Measurements from ENCODE around the gene RASSF8. TPM values are rescaled to one million over a fixed set of nuclear protein-coding genes. Genes with fewer than 3 reads are reported as not detected.

RASSF8 gene
- total and polyA plus RNA-seq, 2 of the 8 experiments (the other 6 are each of a cell fraction or from before 2014, with no cell fraction given) = 6.4 to 46.7 TPM

DNA sequence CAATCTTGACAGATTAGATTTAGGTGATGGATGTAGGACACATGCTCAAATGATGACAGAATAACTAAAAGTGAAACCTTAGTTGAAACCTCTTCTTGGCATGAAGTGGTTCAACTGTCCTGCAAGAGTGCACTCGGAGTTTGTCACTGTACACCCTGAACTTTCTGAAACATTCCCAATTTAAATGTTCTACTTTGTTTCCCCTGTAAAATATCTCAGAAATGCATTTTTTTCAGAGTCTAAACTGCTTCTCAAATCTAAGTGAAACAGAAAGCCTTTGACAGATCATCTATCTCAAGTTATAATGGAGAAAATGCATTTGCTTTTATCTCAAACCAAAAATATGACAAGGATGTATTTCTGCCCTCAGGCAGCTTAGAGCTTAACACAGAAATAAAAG is 100.3 kb downstream of the RASSF8 start:
- no peak overlapping the region for H3K4me3 ChIP-seq (ENCODE audit: extremely low read depth in 1 of 4, insufficient read depth in 2 of 4, low read depth in 3 of 4, low read length in 4 of 4)
- no peaks in the 10 kb centered on the region; a peak in 1 of 8 replicates for H3K36me3 ChIP-seq (ENCODE audit: control insufficient read depth in 2 of 4, insufficient read depth in 4 of 4, low read length in 3 of 4)
- FAIRE-seq = no peak
- H3K4ac ChIP-seq (replicated peaks; ENCODE audit: insufficient read length, low read depth, low read length) = no peak overlapping the region
- H2BK5ac ChIP-seq (ENCODE audit: low read depth, low read length) = no peak overlapping the region
- H3K9ac ChIP-seq (replicated peaks in 1 of 4; ENCODE audit: extremely low read depth in 1 of 4, low read depth in 3 of 4, low read length in 3 of 4) = no peak overlapping the region
- no peak overlapping the region for H4K91ac ChIP-seq (replicated peaks; ENCODE audit: insufficient read length, low read length)
- no peak overlapping the region for H3K18ac ChIP-seq (ENCODE audit: extremely low read depth, low read length)
- no peaks in the 10 kb centered on the region for H3K27me3 ChIP-seq (replicated peaks in 1 of 4; ENCODE audit: control insufficient read depth in 3 of 4, extremely low read depth in 1 of 4, insufficient read depth in 3 of 4, low read length in 3 of 4)
- no peak overlapping the region for H4K8ac ChIP-seq (ENCODE audit: extremely low read depth, insufficient read depth, low read length)
- H2BK120ac ChIP-seq (replicated peaks; ENCODE audit: low read depth, low read length) = no peak overlapping the region
- H2BK20ac ChIP-seq (ENCODE audit: low read length) = no peak overlapping the region
- no peaks in the 10 kb centered on the region for H3K79me1 ChIP-seq (ENCODE audit: low read depth, low read length)
- WGBS, 2 experiments (ENCODE audit: extremely low coverage in 1 of 2, insufficient coverage in 1 of 2, insufficient read length in 1 of 2, insufficient replicate concordance in 2 of 2, low coverage in 1 of 2, low lambda C conversion rate in 2 of 2, missing lambda C conversion rate in 1 of 2) = 92% methylated on average over 1 of the region's 1 CpG; no CpG with 5 or more reads in 1 of the 2 experiments
- H3K23me2 ChIP-seq (ENCODE audit: low read depth, low read length) = no peaks in the 10 kb centered on the region
- no peak overlapping the region for H3K14ac ChIP-seq (ENCODE audit: insufficient read length)
- no peak for DNase-seq (ENCODE audit: low read depth in 1 of 2, low spot score in 2 of 2)
- no peak overlapping the region for H3K23ac ChIP-seq (ENCODE audit: insufficient read length)
- H2BK15ac ChIP-seq (ENCODE audit: low read length) = no peak overlapping the region
- H2AK5ac ChIP-seq (ENCODE audit: low read depth, low read length) = no peak overlapping the region
- H4K5ac ChIP-seq (ENCODE audit: insufficient read length, low read depth, low read length) = no peak overlapping the region
- CTCF ChIA-PET (ENCODE audit: partially characterized antibody) = interaction anchor here (0.7 to 2.1 kb wide), 3 partner anchors 8 to 30 kb away, joined by 3 to 10 read pairs (median 4); no protein-coding TSS in a partner anchor
- no peak overlapping the region for H2BK12ac ChIP-seq (ENCODE audit: low read depth, low read length)
- peaks cover 0 to 2% (median 0%) of the 10 kb centered on the region in 4 experiments; a peak in 1 of 7 replicates for H3K4me1 ChIP-seq (replicated peaks in 1 of 4; ENCODE audit: control insufficient read depth in 3 of 4, insufficient read depth in 4 of 4, low read length in 3 of 4)
- no peak overlapping the region for H2AFZ ChIP-seq (ENCODE audit: low read length)
- H3K27ac ChIP-seq (ENCODE audit: low read depth, low read length) = no peak overlapping the region
- 0 out of 4 replicates have a peak, but pooled peaks cover 0 to 6% of the 10 kb centered on the region in 2 experiments for H3K79me2 ChIP-seq (ENCODE audit: control insufficient read depth in 1 of 2, insufficient read depth in 2 of 2, low read length in 2 of 2)
- POLR2A ChIA-PET (ENCODE audit: partially characterized antibody) = no interaction called here
- no peak overlapping the region for H3K56ac ChIP-seq (replicated peaks; ENCODE audit: insufficient read length, low read depth, low read length)
- H4K20me1 ChIP-seq (replicated peaks in 1 of 2; ENCODE audit: control insufficient read depth in 1 of 2, insufficient read depth in 2 of 2, low read length in 2 of 2) = no peaks in the 10 kb centered on the region
- no peaks in the 10 kb centered on the region for H3K9me3 ChIP-seq (ENCODE audit: insufficient read depth in 2 of 2, low read depth in 1 of 2, low read length in 1 of 2)
- no peak overlapping the region for H3K4me2 ChIP-seq (ENCODE audit: insufficient read depth in 1 of 2, low read depth in 2 of 2, low read length in 2 of 2)
- TF ChIP-seq MAFK (IDR thresholded peaks at IDR 0.05; ENCODE audit: low read depth, low read length) (no peak), CBX5 (IDR thresholded peaks at IDR 0.05; ENCODE audit: low read depth, low read length) (no peak), POLR2AphosphoS5 (IDR thresholded peaks at IDR 0.05; ENCODE audit: low read depth, low read length) (no peak), JUND (IDR thresholded peaks at IDR 0.05; ENCODE audit: low read length) (no peak), KDM5A (IDR thresholded peaks at IDR 0.05; ENCODE audit: low read length) (no peak), POLR2A (IDR thresholded peaks at IDR 0.05; ENCODE audit: control extremely low read depth in 1 of 2, low read depth in 2 of 2, low read length in 2 of 2) (no peak), ASH2L (IDR thresholded peaks at IDR 0.05; ENCODE audit: low read length) (no peak), SIRT6 (IDR thresholded peaks at IDR 0.05; ENCODE audit: low read length) (no peak), TAF1 (IDR thresholded peaks at IDR 0.05; ENCODE audit: low read depth, low read length) (no peak), SP2 (IDR thresholded peaks at IDR 0.05; ENCODE audit: low read length) (no peak)
- TF ChIP-seq, protein P1, sequence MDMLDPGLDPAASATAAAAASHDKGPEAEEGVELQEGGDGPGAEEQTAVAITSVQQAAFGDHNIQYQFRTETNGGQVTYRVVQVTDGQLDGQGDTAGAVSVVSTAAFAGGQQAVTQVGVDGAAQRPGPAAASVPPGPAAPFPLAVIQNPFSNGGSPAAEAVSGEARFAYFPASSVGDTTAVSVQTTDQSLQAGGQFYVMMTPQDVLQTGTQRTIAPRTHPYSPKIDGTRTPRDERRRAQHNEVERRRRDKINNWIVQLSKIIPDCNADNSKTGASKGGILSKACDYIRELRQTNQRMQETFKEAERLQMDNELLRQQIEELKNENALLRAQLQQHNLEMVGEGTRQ (IDR thresholded peaks at IDR 0.05; ENCODE audit: low read length) = no peak
- TF ChIP-seq, protein P2, sequence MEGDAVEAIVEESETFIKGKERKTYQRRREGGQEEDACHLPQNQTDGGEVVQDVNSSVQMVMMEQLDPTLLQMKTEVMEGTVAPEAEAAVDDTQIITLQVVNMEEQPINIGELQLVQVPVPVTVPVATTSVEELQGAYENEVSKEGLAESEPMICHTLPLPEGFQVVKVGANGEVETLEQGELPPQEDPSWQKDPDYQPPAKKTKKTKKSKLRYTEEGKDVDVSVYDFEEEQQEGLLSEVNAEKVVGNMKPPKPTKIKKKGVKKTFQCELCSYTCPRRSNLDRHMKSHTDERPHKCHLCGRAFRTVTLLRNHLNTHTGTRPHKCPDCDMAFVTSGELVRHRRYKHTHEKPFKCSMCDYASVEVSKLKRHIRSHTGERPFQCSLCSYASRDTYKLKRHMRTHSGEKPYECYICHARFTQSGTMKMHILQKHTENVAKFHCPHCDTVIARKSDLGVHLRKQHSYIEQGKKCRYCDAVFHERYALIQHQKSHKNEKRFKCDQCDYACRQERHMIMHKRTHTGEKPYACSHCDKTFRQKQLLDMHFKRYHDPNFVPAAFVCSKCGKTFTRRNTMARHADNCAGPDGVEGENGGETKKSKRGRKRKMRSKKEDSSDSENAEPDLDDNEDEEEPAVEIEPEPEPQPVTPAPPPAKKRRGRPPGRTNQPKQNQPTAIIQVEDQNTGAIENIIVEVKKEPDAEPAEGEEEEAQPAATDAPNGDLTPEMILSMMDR (IDR thresholded peaks at IDR 0.05; ENCODE audit: control extremely low read depth in 1 of 3, insufficient read depth in 1 of 3, low read depth in 1 of 3, low read length in 3 of 3) = no peak
